Neural crest cell (in vitro differentiated cells): ENCODE results near the gene COL5A1. TPM values are rescaled to one million over a fixed set of nuclear protein-coding genes. Genes with fewer than 3 reads are reported as not detected.

Source experiments
- DNase-seq: peaks from one replicate; pipeline ENCODE4 v3.0.0; 2021; ENCODE audit warnings: low read depth, mixed read lengths, low spot score
- H3K27ac Mint-ChIP-seq: one replicate; pipeline ENCODE4 v1.8.0; 2021; ENCODE audit warnings: mild to moderate bottlenecking, mixed read lengths; ENCODE audit not compliant: unreplicated experiment
- H3K27me3 Mint-ChIP-seq: 2 replicates; pipeline ENCODE4 v1.8.0; 2021; ENCODE audit warnings: low read depth, mild to moderate bottlenecking, mixed read lengths
- H3K36me3 Mint-ChIP-seq: 2 replicates; pipeline ENCODE4 v1.8.0; 2021; ENCODE audit warnings: low read depth, mild to moderate bottlenecking, mixed read lengths
- H3K4me1 Mint-ChIP-seq: 2 replicates; pipeline ENCODE4 v1.8.0; 2021; ENCODE audit warnings: mixed read lengths
- H3K4me3 Mint-ChIP-seq: one replicate; pipeline ENCODE4 v1.8.0; 2021; ENCODE audit warnings: mild to moderate bottlenecking, mixed read lengths
- H3K9me3 Mint-ChIP-seq: 2 replicates; pipeline ENCODE4 v1.8.0; 2021; ENCODE audit warnings: mixed read lengths
- CTCF ChIP-seq: fragments of 200-600 bp; sonication (generic); conservative IDR thresholded peaks from 2 replicates; pipeline ENCODE4 v1.5.0; 2021; ENCODE audit warnings: antibody characterized with exemption, mild to moderate bottlenecking
- total RNA-seq: library from RNA; stranded (reverse); gene quantifications from 2 replicates; pipeline ENCODE4 v1.2.1, GENCODE V29; 2021

COL5A1 gene
- total RNA-seq, 1 donor from 2014 or later = 19.4 TPM

GRCh38 chr9:134872482-134873231, 231.1 kb downstream of the COL5A1 start:
- no peaks in the 10 kb centered on the region for H3K36me3 Mint-ChIP-seq
- DNase-seq = no peak
- no peaks in the 10 kb centered on the region for H3K9me3 Mint-ChIP-seq
- peaks cover 2% of the 10 kb centered on the region for H3K27me3 Mint-ChIP-seq
- H3K27ac Mint-ChIP-seq = no peak overlapping the region
- TF ChIP-seq CTCF = no peak
- no peaks in the 10 kb centered on the region for H3K4me1 Mint-ChIP-seq
- H3K4me3 Mint-ChIP-seq = no peak overlapping the region

- Mint-ChIP-seq H3K9me3 (no peaks in the 10 kb centered on the region), H3K4me1 (no peaks in the 10 kb centered on the region), H3K27me3 (peaks cover 2% of the 10 kb centered on the region), H3K27ac (no peak overlapping the region), H3K36me3 (no peaks in the 10 kb centered on the region), H3K4me3 (no peak overlapping the region)
- TF ChIP-seq CTCF = no peak
- DNase-seq = no peak
Observed at GRCh38 chr9:134875371-134875770, 233.8 kb downstream of the COL5A1 start.

DNA sequence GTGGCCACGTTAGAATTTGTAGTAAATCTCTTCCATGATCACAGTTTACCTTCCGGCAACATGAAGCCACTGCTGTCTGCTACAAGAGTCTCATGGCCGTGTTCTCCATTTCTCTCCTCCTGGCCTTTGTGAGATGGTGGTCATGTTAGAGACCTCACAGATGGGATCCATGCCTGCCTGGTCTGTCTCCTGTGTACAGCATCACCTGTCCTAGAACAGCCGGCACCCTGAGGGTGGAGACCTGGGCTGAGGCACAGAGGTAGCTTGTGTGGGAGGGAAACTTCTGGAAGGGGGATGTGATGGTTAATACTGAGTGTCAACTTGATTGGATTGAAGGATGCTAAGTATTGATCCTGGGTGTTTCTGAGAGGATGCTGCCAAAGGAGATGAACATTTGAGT, 235.9 kb downstream of the COL5A1 start:
- no peaks in the 10 kb centered on the region for H3K36me3 Mint-ChIP-seq
- no peak for DNase-seq
- no peaks in the 10 kb centered on the region for H3K4me1 Mint-ChIP-seq
- TF ChIP-seq CTCF = no peak
- peaks cover 2% of the 10 kb centered on the region for H3K27me3 Mint-ChIP-seq
- H3K9me3 Mint-ChIP-seq = no peaks in the 10 kb centered on the region
- H3K27ac Mint-ChIP-seq = no peak overlapping the region
- no peak overlapping the region for H3K4me3 Mint-ChIP-seq

- no peaks in the 10 kb centered on the region for H3K9me3 Mint-ChIP-seq
- H3K4me1 Mint-ChIP-seq = no peaks in the 10 kb centered on the region
- no peak for TF ChIP-seq CTCF
- no peak overlapping the region for H3K27ac Mint-ChIP-seq
- H3K4me3 Mint-ChIP-seq = no peak overlapping the region
- peaks cover 2% of the 10 kb centered on the region for H3K27me3 Mint-ChIP-seq
- no peaks in the 10 kb centered on the region for H3K36me3 Mint-ChIP-seq
- no peak for DNase-seq
Observed at GRCh38 chr9:134879664-134880483, 238.3 kb downstream of the COL5A1 start.

GRCh38 chr9:134880484-134881312, 239.1 kb downstream of the COL5A1 start, which contains the start of gene FCN2:
Gene FCN2 (plus strand): TSS chr9:134880810. CDS start chr9:134880822, 12 bp downstream.
- H3K4me3 Mint-ChIP-seq = no peak within 1 kb of the TSS
- H3K27ac Mint-ChIP-seq = peak within 1 kb of the TSS; percentile 19
- no peaks in the 10 kb centered on the region for H3K9me3 Mint-ChIP-seq
- H3K4me1 Mint-ChIP-seq = no peaks in the 10 kb centered on the region
- DNase-seq = no peak
- no peaks in the 10 kb centered on the region for H3K36me3 Mint-ChIP-seq
- H3K27me3 Mint-ChIP-seq = peaks cover 2% of the 10 kb centered on the region
- TF ChIP-seq CTCF = no peak
